Measurements from ENCODE around the gene GATD1. TPM values are rescaled to one million over a fixed set of nuclear protein-coding genes. Genes with fewer than 3 reads are reported as not detected.
A peak's percentile ranks its signal among the peaks of the same experiment; 100 is the strongest.

GATD1 gene
- total and polyA plus RNA-seq, 9 of the 15 experiments (the other 6 are each of a cell fraction or from before 2014, with no cell fraction given), result 2.8 to 144 (median 36.9) TPM

- no peaks in the 10 kb centered on the region for H3K27me3 ChIP-seq (ENCODE audit: control insufficient read depth in 2 of 2, insufficient read depth in 2 of 2, low read length in 2 of 2)
- H3K4me3 ChIP-seq, result peak overlapping the region; percentile 99; the same call in 1 of the 2 replicates
- peaks cover 17 to 47% of the 10 kb centered on the region in 2 experiments; a peak in 4 of 5 replicates for H3K4me1 ChIP-seq (replicated peaks in 1 of 2; ENCODE audit: control insufficient read depth in 2 of 2, insufficient read depth in 2 of 2, low read length in 2 of 2)
- H3K9ac ChIP-seq (ENCODE audit: insufficient read depth in 1 of 2, low read depth in 2 of 2, low read length in 2 of 2), result peak overlapping the region; percentile 94 to 98
- no peaks in the 10 kb centered on the region for H3K9me3 ChIP-seq (replicated peaks; ENCODE audit: control insufficient read depth, insufficient read depth, low read depth, low read length)
- FAIRE-seq (no peak), ATAC-seq (no peak), DNase-seq (ENCODE audit: extremely low read depth in 1 of 4, low spot score in 3 of 4) (no peak)
- peak overlapping the region; percentile 98 for H3K27ac ChIP-seq (ENCODE audit: extremely low read depth, low read depth, low read length)
- POLR2A ChIA-PET, result interaction anchor here (0.7 to 2.5 kb wide), 7 partner anchors 7 to 47 kb away, joined by 3 to 12 read pairs (median 4); partner anchors contain the start of gene PNPLA2
- intact Hi-C loops (cut with micrococcal nuclease) (no loop called here), in situ Hi-C loops (cut with MboI) (no loop called here)
- H3K79me2 ChIP-seq (ENCODE audit: control insufficient read depth, insufficient read depth, low read length), result peaks cover 62% of the 10 kb centered on the region
- no peak overlapping the region for H2AFZ ChIP-seq (ENCODE audit: low read depth, low read length)
- H3K4me2 ChIP-seq (ENCODE audit: insufficient read depth, low read length), result peak overlapping the region; percentile 100
- peaks cover 48% of the 10 kb centered on the region for H3K36me3 ChIP-seq (ENCODE audit: control insufficient read depth, insufficient read depth, low read length)
- peaks cover 3% of the 10 kb centered on the region for H3K9me1 ChIP-seq (ENCODE audit: control insufficient read depth, insufficient read depth, low read length)
- BruUV-seq (replicated peaks), result no TSS peak
- CTCF ChIA-PET (ENCODE audit: low intra/inter-chr PET ratio), result no interaction called here
- H4K20me1 ChIP-seq (replicated peaks; ENCODE audit: control insufficient read depth, insufficient read depth, low read length), result peaks cover 24% of the 10 kb centered on the region
- WGBS (ENCODE audit: insufficient coverage, low coverage, missing lambda C conversion rate), result 84% methylated on average over 2 of the region's 3 CpGs
- TF ChIP-seq MYBL2 (IDR thresholded peaks at IDR 0.05; ENCODE audit: low read depth), result no peak
- no peak for TF ChIP-seq MYBL2 (CRISPR knock-in tag; IDR thresholded peaks at IDR 0.05; ENCODE audit: borderline replicate concordance)
- no peak for TF ChIP-seq KDM1A (IDR thresholded peaks at IDR 0.05)
- TF ChIP-seq BCOR (IDR thresholded peaks at IDR 0.05), result no peak
- TF ChIP-seq ZNF764 (CRISPR knock-in tag; IDR thresholded peaks at IDR 0.05; ENCODE audit: low read depth), result no peak
- no peak for TF ChIP-seq POLR2B (IDR thresholded peaks at IDR 0.05; ENCODE audit: low read depth, partially characterized antibody)
- no peak for TF ChIP-seq NFE2 (IDR thresholded peaks at IDR 0.05; ENCODE audit: low read depth)
- no peak for TF ChIP-seq ZNF280B (CRISPR knock-in tag; IDR thresholded peaks at IDR 0.05)
- TF ChIP-seq ZNF347 (CRISPR knock-in tag; IDR thresholded peaks at IDR 0.05; ENCODE audit: low read depth), result no peak
- TF ChIP-seq, protein P1, sequence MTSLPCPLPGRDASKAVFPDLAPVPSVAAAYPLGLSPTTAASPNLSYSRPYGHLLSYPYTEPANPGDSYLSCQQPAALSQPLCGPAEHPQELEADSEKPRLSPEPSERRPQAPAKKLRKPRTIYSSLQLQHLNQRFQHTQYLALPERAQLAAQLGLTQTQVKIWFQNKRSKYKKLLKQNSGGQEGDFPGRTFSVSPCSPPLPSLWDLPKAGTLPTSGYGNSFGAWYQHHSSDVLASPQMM (CRISPR knock-in tag; IDR thresholded peaks at IDR 0.05), result no peak
- TF ChIP-seq CHD7 (IDR thresholded peaks at IDR 0.05; ENCODE audit: low read depth, low read length), result peak; percentile 21
Observed at GRCh38 chr11:812390-812789, 35.1 kb upstream of the GATD1 start.

Data from K562 (cell line).